CD4-positive, alpha-beta T cell treated with Interleukin-4 for 4 hours (primary cell): ENCODE measurements around the gene NEK4.
"Not testable (repeated sequence)": the region's sequence is repeated elsewhere in the genome, so short reads cannot be mapped to it uniquely, and the experiment has no call there.

Experiments
- DNase-seq: peaks from one replicate; pipeline ENCODE4 v3.0.0-alpha.2; 2020

The NEK4 gene

DNA sequence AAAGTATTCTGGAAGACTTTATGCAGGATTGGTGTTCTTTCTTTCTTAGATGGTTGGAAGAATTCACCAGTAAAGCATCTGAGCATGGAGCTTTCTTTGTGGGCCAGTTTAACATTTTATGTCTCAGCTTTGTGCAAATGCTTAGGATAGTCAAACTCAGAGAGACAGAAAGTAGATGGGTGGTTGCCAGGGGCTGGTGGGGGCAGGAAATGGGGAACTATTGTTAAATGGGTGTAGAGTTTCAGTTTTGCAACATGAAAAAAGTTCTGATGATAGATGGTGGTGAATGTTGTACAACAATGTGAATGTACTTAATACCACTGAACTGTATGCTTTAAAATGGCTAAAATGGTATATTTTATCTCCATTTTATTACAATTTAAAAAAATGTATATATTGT lies 40.1 kb downstream of the NEK4 start:
- DNase-seq: no peak

DNA sequence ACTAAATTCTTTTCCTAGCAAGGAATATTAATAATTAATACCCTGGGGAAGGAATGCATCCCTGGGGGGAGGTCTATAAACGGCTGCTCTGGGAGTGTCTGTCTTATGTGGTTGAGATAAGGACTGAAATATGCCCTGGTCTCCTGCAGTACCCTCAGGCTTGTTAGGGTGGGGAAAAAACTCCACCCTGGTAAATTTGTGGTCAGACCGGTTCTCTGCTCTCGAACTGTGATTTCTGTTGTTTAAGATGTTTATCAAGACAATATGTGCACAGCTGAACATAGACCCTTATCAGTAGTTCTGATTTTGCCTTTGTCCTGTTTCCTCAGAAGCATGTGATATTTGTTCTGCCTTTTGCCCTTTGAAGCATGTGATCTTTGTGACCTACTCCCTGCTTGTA lies 42.0 kb downstream of the NEK4 start:
- not testable (repeated sequence) for DNase-seq

DNA sequence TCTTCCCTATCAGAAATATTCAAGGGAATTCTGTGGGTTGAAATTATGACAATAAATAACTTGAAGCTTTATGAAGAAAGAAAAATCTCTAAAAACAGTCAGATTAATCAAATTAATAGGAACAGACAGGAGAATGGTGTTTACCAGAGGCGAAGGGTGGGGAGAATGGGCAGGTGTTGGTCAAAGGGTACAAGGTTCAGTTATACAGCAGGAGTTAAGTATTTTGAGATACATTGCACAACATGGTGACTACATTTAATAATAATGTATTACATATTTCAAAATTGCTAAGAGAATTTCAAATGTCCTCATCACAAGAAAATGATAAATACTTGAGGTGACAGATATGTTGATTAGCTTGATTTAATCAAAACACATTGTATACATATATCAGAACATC lies 46.2 kb downstream of the NEK4 start:
- DNase-seq: no peak

- no peak for DNase-seq
These were observed 46.8 kb downstream of the NEK4 start for GRCh38 chr3:52723935-52724334.

- no peak for DNase-seq
These were observed 48.2 kb downstream of the NEK4 start for GRCh38 chr3:52722491-52722890.

DNA sequence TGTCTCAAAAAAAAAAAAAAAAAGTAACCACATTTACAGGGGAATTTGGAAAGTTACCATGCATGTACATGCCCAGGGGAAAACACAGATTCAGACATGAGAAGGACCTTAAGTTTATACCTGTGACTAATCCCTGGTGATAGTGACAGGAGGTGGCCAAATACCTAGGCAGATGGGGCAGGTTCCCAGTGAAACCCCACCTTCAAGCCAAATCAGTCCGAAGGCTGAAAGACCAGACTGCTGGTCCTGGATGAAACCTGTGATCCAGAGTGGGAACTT lies 49.1 kb downstream of the NEK4 start:
- DNase-seq: no peak

DNA sequence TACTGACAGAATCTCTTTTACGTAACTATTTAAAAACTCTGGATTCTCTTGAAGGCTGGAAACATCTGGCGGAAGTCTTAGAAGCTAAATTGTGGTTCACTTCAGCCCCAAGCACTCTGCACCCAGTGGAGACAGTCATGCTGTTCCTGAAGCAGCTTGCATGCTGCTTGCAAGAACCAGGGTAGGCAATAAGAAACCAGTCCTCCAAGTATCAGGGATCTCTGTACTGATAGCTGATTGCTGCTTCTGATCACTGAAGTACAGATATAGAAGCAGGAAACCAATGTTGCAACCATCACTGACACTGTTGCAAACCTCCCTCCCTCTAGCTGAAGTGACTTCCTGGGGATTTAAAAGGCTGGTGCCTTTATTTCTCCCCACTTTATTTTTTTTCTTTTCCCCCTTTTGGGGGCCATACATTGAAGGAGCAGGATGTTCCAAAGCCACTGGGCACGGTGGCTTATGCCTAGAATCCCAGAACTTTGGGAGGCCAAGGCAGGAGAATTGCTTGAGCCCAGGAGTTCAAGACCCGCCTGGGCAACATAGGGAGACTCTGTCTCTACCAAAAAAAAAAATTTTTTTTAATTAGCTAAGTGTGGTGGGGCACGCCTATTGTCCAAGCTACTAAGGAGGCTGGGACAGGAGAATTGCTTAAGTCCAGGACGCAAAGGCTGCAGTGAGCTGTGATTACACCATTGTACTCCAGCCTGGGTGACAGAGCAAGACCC lies 49.6 kb downstream of the NEK4 start:
- peak; percentile 34 for DNase-seq

DNA sequence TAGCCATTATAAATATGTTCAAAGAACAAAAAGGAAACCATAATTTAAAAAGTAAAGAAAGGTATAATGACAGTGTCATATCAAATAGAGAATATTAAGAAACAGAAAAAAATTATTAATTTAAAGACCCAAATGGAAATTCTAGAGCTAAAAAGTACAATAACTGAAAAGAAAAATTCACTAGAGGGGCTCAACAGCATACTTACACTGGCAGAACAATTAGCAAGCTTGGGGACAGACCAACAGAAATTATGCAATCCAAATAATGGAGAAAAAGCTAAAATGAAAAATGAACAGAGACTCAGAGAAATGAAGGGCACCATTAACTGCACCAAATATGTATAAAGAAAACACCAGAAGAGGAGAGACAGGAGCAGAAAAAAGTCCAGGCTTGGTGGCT lies 51.1 kb downstream of the NEK4 start:
- DNase-seq: no peak

GRCh38 chr3:52715714-52716305 lies 54.9 kb downstream of the NEK4 start:
- DNase-seq: no peak

DNA sequence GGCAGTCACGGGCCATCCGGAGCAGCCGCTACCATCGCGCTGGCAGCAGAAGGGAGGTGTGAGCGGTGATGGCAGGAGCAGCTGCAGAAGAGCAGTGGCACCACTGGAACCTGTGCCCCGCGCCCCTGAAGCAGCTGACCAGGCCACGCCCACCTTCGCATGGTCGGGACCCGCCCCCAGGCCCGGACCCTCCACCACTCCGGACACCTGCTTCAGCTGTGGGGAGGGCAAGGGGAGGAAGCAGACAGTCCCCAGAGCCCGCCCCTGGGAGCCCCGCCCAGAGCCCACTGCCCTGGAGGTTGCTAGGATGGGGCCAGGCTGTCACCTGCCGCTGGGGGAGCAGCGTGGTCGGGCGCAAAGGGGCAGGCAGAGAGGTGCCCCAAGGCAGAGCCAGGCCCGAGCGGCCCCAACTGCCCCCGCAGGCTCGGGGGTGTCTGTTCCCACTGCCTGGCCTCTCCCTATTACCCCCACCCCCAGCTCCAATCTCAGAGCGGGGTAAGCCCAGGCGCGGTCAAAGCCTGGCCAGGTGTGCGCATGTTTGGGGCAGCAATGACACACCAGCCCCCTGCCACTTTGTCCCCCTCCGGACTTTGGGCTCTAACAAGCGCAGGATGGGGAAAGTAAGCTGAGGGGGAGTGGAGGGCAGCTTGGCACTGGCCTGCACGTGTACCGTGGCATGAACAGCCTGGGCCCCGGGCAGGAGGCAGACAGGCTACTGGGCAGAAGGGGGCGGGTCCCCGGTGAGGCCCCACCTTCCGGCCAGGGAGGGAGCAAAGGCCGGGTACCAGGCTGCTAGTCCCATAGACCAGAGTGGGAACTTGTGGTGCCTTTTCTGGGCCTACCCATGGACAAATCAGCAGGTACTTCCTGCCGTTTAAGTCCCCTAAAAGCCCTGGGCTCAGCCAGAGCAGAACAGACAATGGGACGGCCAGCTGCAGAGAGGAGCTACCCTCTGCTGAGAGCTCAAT lies 56.1 kb downstream of the NEK4 start:
- no peak for DNase-seq

- no peak for DNase-seq
These were observed 58.2 kb downstream of the NEK4 start for GRCh38 chr3:52712291-52713212.

DNA sequence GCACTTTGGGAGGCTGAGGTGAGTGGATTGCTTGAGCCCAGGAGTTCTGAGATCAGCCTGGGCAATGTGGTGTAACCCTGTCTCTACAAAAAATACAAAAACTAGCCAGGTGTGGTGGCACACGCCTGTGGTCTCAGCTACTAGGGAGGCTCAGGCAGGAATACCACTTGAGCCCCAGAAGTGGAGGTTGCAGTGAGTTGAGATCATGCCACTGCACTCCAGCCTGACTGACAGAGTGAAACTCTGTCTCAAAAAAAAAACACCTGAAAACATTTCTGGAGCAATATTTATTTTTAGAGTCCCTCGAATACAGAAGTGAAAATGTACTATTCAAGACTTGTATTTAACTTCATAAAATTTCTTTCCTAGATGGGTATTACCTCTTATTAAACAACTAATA lies 60.2 kb downstream of the NEK4 start:
- DNase-seq: no peak

DNA sequence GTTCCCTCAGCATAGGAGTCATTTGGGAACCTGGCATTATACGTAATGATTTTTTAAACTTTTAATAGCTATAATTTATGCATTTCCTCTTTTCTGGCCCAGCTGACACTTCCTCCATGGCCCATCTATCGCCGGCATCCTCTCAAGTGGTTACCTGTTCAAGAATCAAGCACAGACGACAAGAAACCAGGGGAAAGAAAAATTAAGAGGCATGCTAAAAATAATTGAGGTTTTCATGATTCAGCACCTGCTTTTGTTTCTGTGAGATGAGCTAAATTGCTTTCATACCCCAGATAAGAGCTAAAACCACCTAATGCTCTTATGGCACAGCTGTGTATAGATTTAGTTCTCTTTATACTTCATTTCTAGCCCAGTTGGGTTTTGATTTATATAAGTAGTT lies 63.2 kb downstream of the NEK4 start:
- DNase-seq: no peak

DNA sequence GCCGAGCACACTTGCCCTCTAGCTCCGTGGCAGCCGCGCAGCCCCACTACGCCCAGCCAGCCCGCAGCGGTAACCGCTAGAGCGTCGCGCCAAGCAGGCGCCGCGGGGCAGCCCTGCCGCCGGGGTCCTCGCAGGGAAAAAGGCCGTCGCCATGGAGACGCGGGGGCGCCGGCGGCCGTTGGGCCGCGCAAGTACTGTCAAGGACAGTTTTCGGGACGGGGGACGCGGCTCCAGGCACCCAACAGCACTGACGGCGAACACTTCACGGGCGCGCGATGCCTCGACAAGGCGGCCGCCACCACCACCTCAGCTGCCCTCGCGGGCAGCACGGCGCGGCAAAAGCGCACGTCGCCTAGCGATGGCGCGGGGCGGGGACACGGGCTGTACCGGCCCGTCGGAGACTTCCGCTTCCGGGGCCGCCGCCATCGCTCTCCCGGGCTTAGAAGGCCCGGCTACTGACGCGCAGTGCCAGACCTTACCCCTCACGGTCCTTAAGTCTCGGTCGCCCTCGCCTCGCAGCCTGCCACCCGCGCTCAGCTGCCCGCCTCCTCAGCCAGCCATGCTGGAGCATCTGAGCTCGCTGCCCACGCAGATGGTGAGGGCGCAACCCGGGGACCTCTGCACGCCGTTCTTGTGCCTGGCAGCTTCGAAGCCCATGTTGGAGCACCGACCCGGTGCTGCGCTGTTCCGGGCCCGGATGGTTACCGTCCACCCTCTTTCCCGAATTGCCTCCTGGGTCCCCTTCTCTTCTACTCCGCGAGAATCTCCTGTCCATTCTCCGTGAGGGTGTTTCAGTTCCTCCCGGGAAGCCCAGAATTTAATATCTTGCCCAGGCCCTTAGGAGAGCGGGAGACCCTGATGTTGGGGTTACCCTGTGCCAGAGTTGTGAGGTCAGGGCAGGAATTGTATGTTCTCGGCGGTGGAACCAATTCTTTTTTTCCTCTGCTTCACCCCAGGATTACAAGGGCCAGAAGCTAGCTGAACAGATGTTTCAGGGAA lies 64.8 kb downstream of the NEK4 start, which contains the start of the genes GLT8D1 and SPCS1:
GLT8D1 (minus strand) TSS at position 104 of the 999 bp plus-strand sequence. CDS start 5,331 bp downstream, outside the sequence.
SPCS1 (plus strand) TSS at position 419 of the 999 bp plus-strand sequence; CDS start at position 560, 141 bp downstream.
- DNase-seq: peak; percentile 75

DNA sequence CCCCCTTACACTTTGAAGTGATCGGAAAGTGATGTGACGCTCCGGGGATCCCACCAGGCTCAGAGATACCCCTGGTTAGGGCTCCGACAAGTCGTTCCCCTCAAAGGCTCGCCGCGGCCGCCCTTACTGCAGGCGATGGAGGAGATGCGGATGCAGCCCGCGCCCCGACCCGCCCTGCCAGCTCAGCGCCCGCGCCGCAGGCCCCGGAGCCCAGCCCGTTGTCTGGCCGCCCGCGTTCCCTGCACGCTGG lies 65.4 kb downstream of the NEK4 start:
- no peak for DNase-seq

DNA sequence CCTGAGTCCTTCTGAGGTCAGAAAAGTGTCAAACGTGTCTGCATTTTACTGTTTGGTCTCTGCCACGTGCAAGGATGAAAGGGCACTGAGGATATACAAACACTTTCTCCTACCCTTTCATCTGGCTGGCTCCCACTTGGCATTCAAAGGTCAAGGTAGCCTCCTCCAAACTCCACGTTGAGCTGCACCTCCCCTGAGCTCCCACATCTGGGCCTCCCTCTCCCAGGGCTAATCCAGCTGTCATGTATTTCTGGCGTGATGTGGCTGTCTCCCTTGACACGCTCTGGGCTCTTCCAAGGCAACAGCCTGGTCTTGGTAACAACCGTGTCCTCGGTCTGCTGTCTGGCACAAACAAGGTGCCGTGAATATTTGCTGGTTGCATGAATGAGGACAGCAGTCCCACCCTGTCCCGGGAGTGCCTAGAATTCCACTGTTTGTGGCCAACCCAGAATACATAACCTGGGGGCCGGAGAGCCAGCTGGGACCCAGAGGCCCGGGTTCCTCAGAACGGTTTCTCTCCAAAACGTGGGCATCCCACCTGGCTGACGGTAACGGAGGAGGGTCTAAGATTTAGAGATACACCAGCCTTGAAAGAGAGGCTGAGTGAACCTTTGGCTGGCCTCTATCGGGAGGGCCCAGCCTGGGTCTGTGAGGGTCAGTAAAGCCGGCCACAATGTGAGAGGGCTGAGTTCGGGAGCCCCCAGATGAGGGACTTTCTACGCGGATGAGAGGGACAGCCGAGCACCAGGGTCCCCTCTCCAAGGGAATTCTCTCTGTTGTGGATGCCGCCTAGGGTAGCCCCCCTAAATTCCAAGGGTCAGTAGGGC lies 65.9 kb downstream of the NEK4 start:
- no peak for DNase-seq

GRCh38 chr3:52703341-52703740 lies 67.4 kb downstream of the NEK4 start:
- DNase-seq: no peak

GRCh38 chr3:52697632-52697965 lies 73.1 kb downstream of the NEK4 start:
- no peak for DNase-seq

GRCh38 chr3:52696830-52697631 lies 73.7 kb downstream of the NEK4 start:
- no peak for DNase-seq
